ENCODE measurements around the gene PCNP.

DNA sequence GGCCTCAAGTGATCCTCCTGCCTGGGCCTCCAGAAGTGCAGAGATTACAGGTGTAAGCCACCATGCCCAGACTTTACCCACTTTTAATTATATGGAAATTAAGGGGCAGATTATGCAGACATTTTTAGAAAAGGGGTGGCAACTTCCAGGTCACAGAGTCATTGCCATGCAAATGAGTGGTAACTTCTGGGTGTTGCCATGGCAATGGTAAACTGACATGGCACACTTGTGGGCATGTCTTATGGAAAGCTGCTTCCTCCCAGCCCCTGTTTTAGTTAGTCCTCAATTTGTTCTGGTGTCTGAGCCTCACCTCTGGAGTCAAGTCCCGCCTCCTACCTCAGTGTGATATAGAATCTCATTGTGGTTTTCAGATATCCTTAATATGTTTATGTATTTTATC is 49.7 kb downstream of the PCNP start:
- no peak for TF ChIP-seq CTCF (IDR thresholded peaks at IDR 0.05)
- TF ChIP-seq POLR2AphosphoS5 (IDR thresholded peaks at IDR 0.05), result no peak

Data from esophagus muscularis mucosa (tissue), 3 donors.